Hepatocyte (in vitro differentiated cells): Measurements from ENCODE around the gene WDR17. TPM values are rescaled to one million over a fixed set of nuclear protein-coding genes. Genes with fewer than 3 reads are reported as not detected.

Source experiments
- DNase-seq: peaks from one replicate; pipeline ENCODE4 v3.0.0-alpha.2; 2016; ENCODE audit warnings: low spot score
- H2AFZ ChIP-seq: fragments of 200-600 bp; sonication (generic); 2 replicates; pipeline ENCODE4 v1.6.0; 2016; ENCODE audit warnings: antibody characterized with exemption, mild to moderate bottlenecking
- H3K27ac ChIP-seq: fragments of 200-600 bp; sonication (generic); 2 replicates; pipeline ENCODE4 v1.5.1; 2016; ENCODE audit warnings: mild to moderate bottlenecking
- H3K27me3 ChIP-seq: fragments of 200-600 bp; sonication (generic); 2 replicates; pipeline ENCODE4 v1.6.1; 2016
- H3K36me3 ChIP-seq: fragments of 200-600 bp; sonication (generic); replicated peaks from 2 replicates; pipeline ENCODE4 v1.5.1; 2016; ENCODE audit warnings: low read depth; ENCODE audit not compliant: insufficient read depth
- H3K4me1 ChIP-seq: fragments of 200-600 bp; sonication (generic); 2 replicates; pipeline ENCODE4 v1.5.1; 2016; ENCODE audit warnings: mild to moderate bottlenecking, moderate library complexity; ENCODE audit not compliant: insufficient read depth
- H3K4me2 ChIP-seq: fragments of 200-600 bp; sonication (generic); 2 replicates; pipeline ENCODE4 v1.6.0; 2016
- H3K4me3 ChIP-seq: fragments of 200-600 bp; sonication (generic); 2 replicates; pipeline ENCODE4 v1.5.1; 2016; ENCODE audit warnings: mild to moderate bottlenecking
- H3K79me2 ChIP-seq: fragments of 200-600 bp; sonication (generic); 2 replicates; pipeline ENCODE4 v1.6.0; 2017; ENCODE audit warnings: mild to moderate bottlenecking
- H3K9me2 ChIP-seq: fragments of 200-600 bp; sonication (generic); replicated peaks from 2 replicates; pipeline ENCODE4 v1.6.0; 2017; ENCODE audit warnings: mild to moderate bottlenecking; ENCODE audit not compliant: insufficient read depth
- H3K9me3 ChIP-seq: fragments of 200-600 bp; sonication (generic); 2 replicates; pipeline ENCODE4 v1.5.1; 2016; ENCODE audit warnings: low read depth, mild to moderate bottlenecking
- H4K20me1 ChIP-seq: fragments of 200-600 bp; sonication (generic); 2 replicates; pipeline ENCODE4 v1.6.0; 2016; ENCODE audit warnings: mild to moderate bottlenecking; ENCODE audit not compliant: insufficient read depth, poor library complexity, severe bottlenecking
- EZH2 ChIP-seq: fragments of 200-600 bp; sonication (generic); IDR thresholded peaks from 2 replicates; pipeline ENCODE4 v1.6.1; 2016; ENCODE audit warnings: antibody characterized with exemption, mild to moderate bottlenecking, borderline replicate concordance
- EZH2phosphoT487 ChIP-seq: fragments of 200-600 bp; sonication (generic); IDR thresholded peaks from one replicate; pipeline ENCODE4 v1.6.1; 2018; ENCODE audit warnings: antibody characterized with exemption, mild to moderate bottlenecking, low read depth, moderate library complexity; ENCODE audit not compliant: unreplicated experiment, severe bottlenecking
- WGBS: methylation state at CpG from one replicate; pipeline ENCODE4 v1.1.6; 2016; ENCODE audit warnings: low lambda C conversion rate; ENCODE audit errors: missing lambda C conversion rate; 5-methylcytosine and 5-hydroxymethylcytosine counted together
- polyA plus RNA-seq: library from polyadenylated mRNA; unstranded; fragments of >200 nt; fragmentation: Nextera tagmentation; extraction: Ambion mirVana; gene quantifications from 2 replicates; pipeline ENCODE4 v1.2.1, GENCODE V29; 2016
- total RNA-seq: library from RNA; depleted of rRNA; stranded (reverse); fragments of >200 nt; gene quantifications from 2 replicates; pipeline ENCODE4 v1.2.3, GENCODE V29; 2014
- TF ChIP-seq, protein P1 (sequence below): fragments of 200-600 bp; sonication (generic); IDR thresholded peaks from 2 replicates; pipeline ENCODE4 v1.5.1; 2016; ENCODE audit warnings: antibody characterized with exemption, mild to moderate bottlenecking; ENCODE audit not compliant: poor library complexity

Gene WDR17
- total and polyA plus RNA-seq, 2 experiments from 2014 or later: 0.63 to 1.1 TPM

DNA sequence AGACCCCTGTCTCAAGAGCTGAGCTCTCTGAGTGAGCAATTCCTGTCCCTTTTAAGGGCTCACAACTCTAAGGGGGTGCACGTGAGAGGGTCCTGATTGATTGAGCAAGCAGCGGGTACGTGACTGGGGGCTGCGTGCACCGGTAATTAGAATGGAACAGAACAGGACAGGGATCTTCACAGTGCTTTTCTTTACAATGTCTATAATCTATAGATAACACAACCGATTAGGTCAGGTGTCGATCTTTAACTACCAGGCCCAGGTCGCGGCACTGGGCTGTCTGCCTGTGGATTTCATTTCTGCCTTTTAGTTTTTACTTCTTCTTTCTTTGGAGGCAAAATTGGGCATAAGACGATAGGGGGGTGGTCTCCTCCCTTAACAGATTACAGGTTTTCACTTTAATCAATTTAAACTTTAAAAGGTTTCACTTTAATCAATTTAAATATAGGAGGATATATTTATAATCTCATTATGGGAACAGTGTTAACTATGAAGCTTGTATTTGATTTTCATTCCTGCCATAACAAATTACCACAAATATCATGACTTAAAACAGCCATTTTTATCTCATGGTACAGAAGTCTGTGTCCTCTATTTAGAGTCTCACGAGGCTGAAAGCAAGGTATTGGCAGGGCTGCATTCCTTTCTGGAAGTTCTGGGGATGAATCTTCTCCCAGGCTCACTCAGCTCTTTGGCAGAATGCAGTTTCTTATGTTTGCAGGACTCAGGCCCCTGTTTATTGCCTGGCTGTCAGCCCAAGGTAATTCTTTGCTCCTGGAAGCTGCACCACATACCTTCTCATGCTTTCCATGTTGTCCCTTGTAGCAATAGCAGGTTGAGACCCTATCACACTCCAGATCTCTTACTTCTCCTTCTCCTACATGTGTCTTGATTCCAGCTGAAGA lies 124.5 kb downstream of the WDR17 start:
- WGBS: 76% methylated on average over 11 of the region's 11 CpGs
- TF ChIP-seq, protein P1, sequence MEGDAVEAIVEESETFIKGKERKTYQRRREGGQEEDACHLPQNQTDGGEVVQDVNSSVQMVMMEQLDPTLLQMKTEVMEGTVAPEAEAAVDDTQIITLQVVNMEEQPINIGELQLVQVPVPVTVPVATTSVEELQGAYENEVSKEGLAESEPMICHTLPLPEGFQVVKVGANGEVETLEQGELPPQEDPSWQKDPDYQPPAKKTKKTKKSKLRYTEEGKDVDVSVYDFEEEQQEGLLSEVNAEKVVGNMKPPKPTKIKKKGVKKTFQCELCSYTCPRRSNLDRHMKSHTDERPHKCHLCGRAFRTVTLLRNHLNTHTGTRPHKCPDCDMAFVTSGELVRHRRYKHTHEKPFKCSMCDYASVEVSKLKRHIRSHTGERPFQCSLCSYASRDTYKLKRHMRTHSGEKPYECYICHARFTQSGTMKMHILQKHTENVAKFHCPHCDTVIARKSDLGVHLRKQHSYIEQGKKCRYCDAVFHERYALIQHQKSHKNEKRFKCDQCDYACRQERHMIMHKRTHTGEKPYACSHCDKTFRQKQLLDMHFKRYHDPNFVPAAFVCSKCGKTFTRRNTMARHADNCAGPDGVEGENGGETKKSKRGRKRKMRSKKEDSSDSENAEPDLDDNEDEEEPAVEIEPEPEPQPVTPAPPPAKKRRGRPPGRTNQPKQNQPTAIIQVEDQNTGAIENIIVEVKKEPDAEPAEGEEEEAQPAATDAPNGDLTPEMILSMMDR: no peak
- TF ChIP-seq EZH2phosphoT487 (no peak), EZH2 (no peak)
- Histone ChIP-seq H3K27me3 (no peaks in the 10 kb centered on the region), H2AFZ (no peak overlapping the region), H3K9me2 (no peaks in the 10 kb centered on the region), H3K79me2 (no peaks in the 10 kb centered on the region), H3K36me3 (no peaks in the 10 kb centered on the region), H3K4me1 (no peaks in the 10 kb centered on the region), H3K4me2 (no peak overlapping the region), H4K20me1 (no peaks in the 10 kb centered on the region), H3K4me3 (no peak overlapping the region), H3K9me3 (no peaks in the 10 kb centered on the region), H3K27ac (no peak overlapping the region)
- no peak for DNase-seq

- 43% methylated on average over 1 of the region's 1 CpG for WGBS
- no peak for DNase-seq
- H4K20me1 ChIP-seq: no peaks in the 10 kb centered on the region
- H3K36me3 ChIP-seq: no peaks in the 10 kb centered on the region
- H2AFZ ChIP-seq: no peak overlapping the region
- H3K79me2 ChIP-seq: no peaks in the 10 kb centered on the region
- no peak overlapping the region for H3K4me2 ChIP-seq
- H3K27ac ChIP-seq: no peak overlapping the region
- no peaks in the 10 kb centered on the region for H3K4me1 ChIP-seq
- no peak overlapping the region for H3K4me3 ChIP-seq
- H3K27me3 ChIP-seq: no peaks in the 10 kb centered on the region
- TF ChIP-seq EZH2phosphoT487 (no peak), EZH2 (no peak)
- TF ChIP-seq, protein P1: no peak
- no peaks in the 10 kb centered on the region for H3K9me2 ChIP-seq
- H3K9me3 ChIP-seq: no peaks in the 10 kb centered on the region
Measured at GRCh38 chr4:176191974-176192373, 126.3 kb downstream of the WDR17 start.

DNA sequence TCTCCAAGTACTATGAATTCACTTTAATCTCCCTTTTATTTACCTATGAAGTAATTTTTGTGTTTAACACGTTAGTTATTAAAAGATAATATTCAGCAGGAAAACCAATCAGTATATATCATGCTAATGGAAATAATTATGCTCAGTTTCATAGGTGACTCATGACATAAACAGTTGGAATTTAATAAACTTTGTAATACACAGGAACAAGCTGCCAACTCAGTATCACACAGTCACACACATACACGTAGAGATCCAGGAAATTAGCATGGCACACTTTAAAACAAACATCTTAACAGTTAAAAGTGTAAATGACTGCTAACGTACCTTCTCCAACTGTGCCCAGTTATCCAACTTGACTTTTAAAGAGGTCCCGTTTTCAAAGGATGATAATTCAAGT lies 127.5 kb downstream of the WDR17 start:
- H3K79me2 ChIP-seq: no peaks in the 10 kb centered on the region
- no peaks in the 10 kb centered on the region for H3K4me1 ChIP-seq
- no peak overlapping the region for H3K4me2 ChIP-seq
- no peak for DNase-seq
- no peaks in the 10 kb centered on the region for H3K27me3 ChIP-seq
- 59% methylated on average over 4 of the region's 4 CpGs for WGBS
- no peaks in the 10 kb centered on the region for H3K9me3 ChIP-seq
- no peaks in the 10 kb centered on the region for H3K9me2 ChIP-seq
- no peak overlapping the region for H3K27ac ChIP-seq
- H2AFZ ChIP-seq: no peak overlapping the region
- no peaks in the 10 kb centered on the region for H4K20me1 ChIP-seq
- H3K4me3 ChIP-seq: no peak overlapping the region
- no peaks in the 10 kb centered on the region for H3K36me3 ChIP-seq
- TF ChIP-seq, protein P1: no peak
- TF ChIP-seq EZH2 (no peak), EZH2phosphoT487 (no peak)
